H9 (cell line): ENCODE data around the gene NALCN. TPM values are rescaled to one million over a fixed set of nuclear protein-coding genes. Genes with fewer than 3 reads are reported as not detected.

ENCODE experiments used
- DNase-seq: peaks from one replicate; pipeline ENCODE4 v3.0.0-alpha.2; 2017
- H2AFZ ChIP-seq: one replicate; pipeline ENCODE4 v1.6.1; 2013; ENCODE audit warnings: mild to moderate bottlenecking, low read length, control low read depth, moderate library complexity
- H2AK5ac ChIP-seq: 2 replicates; pipeline ENCODE4 v1.6.1; 2013; ENCODE audit warnings: low read length, control low read depth, mixed read lengths; ENCODE audit not compliant: insufficient read length
- H2BK120ac ChIP-seq: one replicate; pipeline ENCODE4 v1.6.1; 2013; ENCODE audit warnings: low read depth, mild to moderate bottlenecking, low read length, control low read depth, inconsistent platforms; ENCODE audit not compliant: poor library complexity, severe bottlenecking
- H2BK12ac ChIP-seq: 2 replicates; pipeline ENCODE4 v1.6.1; 2013; ENCODE audit warnings: low read length, control low read depth, mixed read lengths, low read depth; ENCODE audit not compliant: insufficient read length
- H2BK15ac ChIP-seq: 2 replicates; pipeline ENCODE4 v1.6.1; 2013; ENCODE audit warnings: low read depth, low read length, control low read depth
- H2BK20ac ChIP-seq: one replicate; pipeline ENCODE4 v1.6.1; 2013; ENCODE audit warnings: low read depth, mild to moderate bottlenecking, low read length, control low read depth, inconsistent platforms; ENCODE audit not compliant: poor library complexity, severe bottlenecking
- H2BK5ac ChIP-seq: 2 replicates; pipeline ENCODE4 v1.6.1; 2013; ENCODE audit warnings: low read length, control low read depth, mixed read lengths; ENCODE audit not compliant: insufficient read length
- H3K14ac ChIP-seq: 2 replicates; pipeline ENCODE4 v1.6.1; 2013; ENCODE audit warnings: low read length, control low read depth; ENCODE audit not compliant: insufficient read depth
- H3K18ac ChIP-seq: 2 replicates; pipeline ENCODE4 v1.6.1; 2013; ENCODE audit warnings: low read depth, mild to moderate bottlenecking, mixed read lengths, low read length, control low read depth; ENCODE audit not compliant: insufficient read length
- H3K23ac ChIP-seq: 2 replicates; pipeline ENCODE4 v1.6.1; 2013; ENCODE audit warnings: low read length, control low read depth, mixed read lengths, low read depth; ENCODE audit not compliant: insufficient read length
- H3K23me2 ChIP-seq: 2 replicates; pipeline ENCODE4 v1.6.1; 2013; ENCODE audit warnings: low read depth, mild to moderate bottlenecking, mixed read lengths, low read length, control low read depth; ENCODE audit not compliant: insufficient read length, poor library complexity, severe bottlenecking
- H3K27ac ChIP-seq: 2 replicates; pipeline ENCODE4 v1.5.1; 2013; ENCODE audit warnings: low read length, control low read depth, mixed read lengths, low read depth; ENCODE audit not compliant: insufficient read length
- H3K27me3 ChIP-seq: 2 replicates; pipeline ENCODE4 v1.6.1; 2013; ENCODE audit warnings: low read length, control low read depth, inconsistent platforms; ENCODE audit not compliant: insufficient read depth
- H3K4ac ChIP-seq: 2 replicates; pipeline ENCODE4 v1.6.1; 2013; ENCODE audit warnings: low read depth, mild to moderate bottlenecking, control low read depth, inconsistent platforms, low read length, moderate library complexity
- H3K4me1 ChIP-seq: 2 replicates; pipeline ENCODE4 v1.6.1; 2013; ENCODE audit warnings: low read length, control low read depth, inconsistent platforms; ENCODE audit not compliant: insufficient read depth
- H3K4me2 ChIP-seq: 2 replicates; pipeline ENCODE4 v1.6.1; 2013; ENCODE audit warnings: low read length, control low read depth, mixed read lengths; ENCODE audit not compliant: insufficient read length, insufficient read depth
- H3K56ac ChIP-seq: 2 replicates; pipeline ENCODE4 v1.6.1; 2013; ENCODE audit warnings: low read depth, mild to moderate bottlenecking, mixed read lengths, low read length, control low read depth; ENCODE audit not compliant: insufficient read length
- H3K79me1 ChIP-seq: 2 replicates; pipeline ENCODE4 v1.6.1; 2013; ENCODE audit warnings: low read depth, mild to moderate bottlenecking, moderate library complexity, low read length, control low read depth, inconsistent platforms; ENCODE audit not compliant: insufficient read depth, poor library complexity, severe bottlenecking
- H3K79me2 ChIP-seq: 2 replicates; pipeline ENCODE4 v1.6.1; 2013; ENCODE audit warnings: low read length, control low read depth, inconsistent platforms; ENCODE audit not compliant: insufficient read depth
- H3K9ac ChIP-seq: 2 replicates; pipeline ENCODE4 v1.6.1; 2013; ENCODE audit warnings: low read length, control low read depth, mixed read lengths; ENCODE audit not compliant: insufficient read length; ENCODE audit errors: extremely low read depth
- H3K9me3 ChIP-seq: one replicate; pipeline ENCODE4 v1.6.1; 2013; ENCODE audit warnings: low read depth, low read length, inconsistent platforms; ENCODE audit not compliant: control insufficient read depth
- H3T11ph ChIP-seq: one replicate; pipeline ENCODE4 v1.6.1; 2013; ENCODE audit warnings: mild to moderate bottlenecking, low read length, control low read depth, inconsistent platforms
- H4K20me1 ChIP-seq: one replicate; pipeline ENCODE4 v1.6.1; 2013; ENCODE audit not compliant: control insufficient read depth, insufficient read length, insufficient read depth
- H4K5ac ChIP-seq: 2 replicates; pipeline ENCODE4 v1.6.1; 2013; ENCODE audit warnings: low read depth, mild to moderate bottlenecking, mixed read lengths, low read length, control low read depth; ENCODE audit not compliant: insufficient read length
- H4K8ac ChIP-seq: replicated peaks from 2 replicates; pipeline ENCODE4 v1.6.1; 2013; ENCODE audit warnings: low read length, control low read depth, mixed read lengths, low read depth; ENCODE audit not compliant: insufficient read length
- H4K91ac ChIP-seq: 2 replicates; pipeline ENCODE4 v1.6.1; 2013; ENCODE audit warnings: low read depth, mild to moderate bottlenecking, moderate library complexity, mixed read lengths, low read length, control low read depth; ENCODE audit not compliant: insufficient read length
- H3K27ac Mint-ChIP-seq, 3 experiments: 2 replicates in 2 of 3; 3 replicates in 1 of 3; pipeline ENCODE4 v1.8.0; 2020 to 2021; ENCODE audit warnings: mixed read lengths in 3 of 3, mild to moderate bottlenecking in 1 of 3, moderate library complexity in 1 of 3
- H3K27me3 Mint-ChIP-seq: 2 replicates; pipeline ENCODE4 v1.8.0; 2021; ENCODE audit warnings: low read depth, mild to moderate bottlenecking, moderate library complexity, mixed read lengths
- H3K36me3 Mint-ChIP-seq, 3 experiments: 2 replicates in 2 of 3; 3 replicates in 1 of 3; pipeline ENCODE4 v1.8.0; 2020 to 2021; ENCODE audit warnings: low read depth in 3 of 3, mixed read lengths in 3 of 3; ENCODE audit not compliant: insufficient read depth in 1 of 3
- H3K4me1 Mint-ChIP-seq, 2 experiments: 2 replicates each; pipeline ENCODE4 v1.8.0; 2020; ENCODE audit warnings: mixed read lengths in 2 of 2
- H3K4me3 Mint-ChIP-seq, 2 experiments: 2 replicates in 1 of 2; 3 replicates in 1 of 2; pipeline ENCODE4 v1.8.0; 2020 to 2021; ENCODE audit warnings: mild to moderate bottlenecking in 2 of 2, mixed read lengths in 2 of 2, moderate library complexity in 1 of 2
- H3K9me3 Mint-ChIP-seq, 2 experiments: 2 replicates in 1 of 2; 3 replicates in 1 of 2; pipeline ENCODE4 v1.8.0; 2020; ENCODE audit warnings: mild to moderate bottlenecking in 2 of 2, mixed read lengths in 2 of 2, moderate library complexity in 1 of 2
- WGBS: extraction: QIAGEN DNeasy Blood & Tissue Kit; methylation state at CpG from one replicate; pipeline ENCODE4 v1.1.7; 2013; ENCODE audit warnings: missing lambda C conversion rate, low lambda C conversion rate, mixed read lengths; ENCODE audit not compliant: insufficient read length; ENCODE audit errors: extremely low coverage; 5-methylcytosine and 5-hydroxymethylcytosine counted together
- total RNA-seq: library from RNA; stranded (reverse); gene quantifications from 2 replicates; pipeline ENCODE4 v1.2.1, GENCODE V29; 2021
- TF ChIP-seq, protein P1 (sequence below): fragments of 200-600 bp; sonication (generic); conservative IDR thresholded peaks from 3 replicates; pipeline ENCODE4 v1.8.0; 2021; ENCODE audit warnings: antibody characterized with exemption, mild to moderate bottlenecking

NALCN gene
- total RNA-seq, 1 experiment from 2014 or later, result 0.09 TPM

DNA sequence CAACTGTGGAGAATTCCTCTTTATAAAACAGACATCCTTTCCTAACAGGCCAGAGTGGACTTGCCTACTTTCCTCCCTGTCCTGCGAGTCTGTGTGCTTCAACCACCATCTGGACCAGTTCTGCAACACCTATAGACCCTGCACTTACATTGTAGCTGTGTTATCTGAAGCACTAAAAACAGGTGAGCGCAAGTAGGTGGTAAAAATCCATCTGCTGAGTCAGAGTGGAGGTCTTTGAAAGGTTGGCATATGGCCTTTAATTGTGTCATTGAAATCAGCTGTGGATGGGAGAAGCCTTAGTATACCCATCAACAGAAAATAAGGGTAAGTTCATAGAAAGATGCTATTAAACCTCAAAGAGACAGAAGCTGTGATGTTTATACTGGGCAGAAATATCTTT, 7.6 kb upstream of the NALCN start:
- Histone ChIP-seq H2AFZ (no peak overlapping the region), H3K27me3 (no peaks in the 10 kb centered on the region), H3T11ph (no peak overlapping the region), H3K4me2 (no peak overlapping the region), H4K8ac (no peak overlapping the region), H3K9ac (no peak overlapping the region), H2BK5ac (no peak overlapping the region), H3K4me1 (no peaks in the 10 kb centered on the region), H3K23me2 (no peaks in the 10 kb centered on the region), H3K79me2 (no peaks in the 10 kb centered on the region), H2BK15ac (no peak overlapping the region), H3K18ac (no peak overlapping the region), H3K79me1 (no peaks in the 10 kb centered on the region), H2BK20ac (no peak overlapping the region), H4K91ac (no peak overlapping the region), H4K20me1 (no peaks in the 10 kb centered on the region), H2BK12ac (no peak overlapping the region), H3K4ac (no peak overlapping the region), H3K14ac (no peak overlapping the region), H3K9me3 (no peaks in the 10 kb centered on the region), H3K56ac (no peak overlapping the region), H4K5ac (no peak overlapping the region), H2BK120ac (no peak overlapping the region), H3K27ac (no peak overlapping the region), H2AK5ac (no peak overlapping the region), H3K23ac (no peak overlapping the region)
- Mint-ChIP-seq H3K9me3 (no peaks in the 10 kb centered on the region), H3K4me1 (peaks cover 5 to 6% of the 10 kb centered on the region in 2 experiments), H3K36me3 (no peaks in the 10 kb centered on the region), H3K4me3 (no peak overlapping the region), H3K27ac (no peak overlapping the region; a peak in 1 of 7 replicates), H3K27me3 (peaks cover 2% of the 10 kb centered on the region; the same call in 1 of the 2 replicates)
- WGBS, result no CpG with 5 or more reads among the region's 2 CpGs
- TF ChIP-seq, protein P1, sequence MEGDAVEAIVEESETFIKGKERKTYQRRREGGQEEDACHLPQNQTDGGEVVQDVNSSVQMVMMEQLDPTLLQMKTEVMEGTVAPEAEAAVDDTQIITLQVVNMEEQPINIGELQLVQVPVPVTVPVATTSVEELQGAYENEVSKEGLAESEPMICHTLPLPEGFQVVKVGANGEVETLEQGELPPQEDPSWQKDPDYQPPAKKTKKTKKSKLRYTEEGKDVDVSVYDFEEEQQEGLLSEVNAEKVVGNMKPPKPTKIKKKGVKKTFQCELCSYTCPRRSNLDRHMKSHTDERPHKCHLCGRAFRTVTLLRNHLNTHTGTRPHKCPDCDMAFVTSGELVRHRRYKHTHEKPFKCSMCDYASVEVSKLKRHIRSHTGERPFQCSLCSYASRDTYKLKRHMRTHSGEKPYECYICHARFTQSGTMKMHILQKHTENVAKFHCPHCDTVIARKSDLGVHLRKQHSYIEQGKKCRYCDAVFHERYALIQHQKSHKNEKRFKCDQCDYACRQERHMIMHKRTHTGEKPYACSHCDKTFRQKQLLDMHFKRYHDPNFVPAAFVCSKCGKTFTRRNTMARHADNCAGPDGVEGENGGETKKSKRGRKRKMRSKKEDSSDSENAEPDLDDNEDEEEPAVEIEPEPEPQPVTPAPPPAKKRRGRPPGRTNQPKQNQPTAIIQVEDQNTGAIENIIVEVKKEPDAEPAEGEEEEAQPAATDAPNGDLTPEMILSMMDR, result no peak
- no peak for DNase-seq
